Activated CD8-positive, alpha-beta T cell treated with anti-CD3 and anti-CD28 coated beads for 36 hours (primary cell): Measurements from ENCODE around the gene IFNAR2. TPM values are rescaled to one million over a fixed set of nuclear protein-coding genes. Genes with fewer than 3 reads are reported as not detected.

Source experiments
- ATAC-seq: fragments of 200-7000 bp; cut with Tn5 transposase; one replicate; pipeline ENCODE4 v1.10.0; 2021; ENCODE audit warnings: mild to moderate bottlenecking, moderate library complexity
- CTCF ChIA-PET: fragments of 350-600 bp; sonication (Branson Sonifier 250); formaldehyde crosslinking; loops from one replicate; lab custom pipeline; 2021; ENCODE audit warnings: antibody characterized with exemption; lab: Charles Lee
- POLR2A ChIA-PET: fragments of 350-600 bp; sonication (Branson Sonifier 250); formaldehyde crosslinking; loops from one replicate; lab custom pipeline; 2021; ENCODE audit warnings: antibody characterized with exemption; lab: Charles Lee
- DNase-seq: peaks from one replicate; pipeline ENCODE4 v3.0.0-alpha.2; 2020
- H3K27ac Mint-ChIP-seq: one replicate; pipeline ENCODE4 v1.8.0; 2021; ENCODE audit warnings: mild to moderate bottlenecking, mixed read lengths
- H3K27me3 Mint-ChIP-seq: one replicate; pipeline ENCODE4 v1.8.0; 2021; ENCODE audit warnings: mixed read lengths
- H3K36me3 Mint-ChIP-seq: one replicate; pipeline ENCODE4 v1.8.0; 2021; ENCODE audit warnings: low read depth, mixed read lengths
- H3K4me1 Mint-ChIP-seq: one replicate; pipeline ENCODE4 v1.8.0; 2021; ENCODE audit warnings: low read depth, mixed read lengths
- H3K4me3 Mint-ChIP-seq: one replicate; pipeline ENCODE4 v1.8.0; 2021; ENCODE audit warnings: mild to moderate bottlenecking, moderate library complexity, mixed read lengths
- H3K9me3 Mint-ChIP-seq: one replicate; pipeline ENCODE4 v1.8.0; 2021; ENCODE audit warnings: mixed read lengths
- CTCF ChIP-seq: fragments of 200-600 bp; IDR thresholded peaks from one replicate; pipeline ENCODE4 v1.8.0; 2022; ENCODE audit warnings: antibody characterized with exemption, mild to moderate bottlenecking
- intact Hi-C: fragments of 100-400 bp; cut with micrococcal nuclease; formaldehyde crosslinking; loops from one replicate; pipeline ENCODE4 v1.10.0; 2022
- total RNA-seq, 2 experiments: library from RNA; stranded (reverse); gene quantifications; one replicate each; pipeline ENCODE4 v1.2.3, GENCODE V29; 2021

Gene IFNAR2
- total RNA-seq, 2 experiments from 2014 or later, result 34.3 to 38.6 TPM

- Mint-ChIP-seq H3K36me3 (no peaks in the 10 kb centered on the region), H3K9me3 (no peaks in the 10 kb centered on the region), H3K4me3 (no peak overlapping the region), H3K27me3 (no peaks in the 10 kb centered on the region), H3K4me1 (peaks cover 36% of the 10 kb centered on the region), H3K27ac (no peak overlapping the region)
- ChIA-PET CTCF (interaction anchor here (0.6 to 1.6 kb wide), 26 partner anchors 15 to 250 kb away, joined by 3 to 24 read pairs (median 4); partner anchors contain the start of genes IFNAR1, IFNGR2 and IL10RB), POLR2A (no interaction called here)
- ATAC-seq (peak; percentile 86), DNase-seq (peak; percentile 91)
- TF ChIP-seq CTCF, result peak; percentile 81
- intact Hi-C loops, result loop anchor here (2.0 to 5.0 kb wide), 3 partner anchors 163 to 367 kb away; no protein-coding TSS in a partner anchor
Observed at GRCh38 chr21:33199516-33200217, 30.1 kb upstream of the IFNAR2 start.

- H3K9me3 Mint-ChIP-seq, result no peaks in the 10 kb centered on the region
- no peak overlapping the region for H3K27ac Mint-ChIP-seq
- H3K27me3 Mint-ChIP-seq, result no peaks in the 10 kb centered on the region
- POLR2A ChIA-PET, result no interaction called here
- H3K4me1 Mint-ChIP-seq, result peaks cover 47% of the 10 kb centered on the region
- no peak for ATAC-seq
- no peak overlapping the region for H3K4me3 Mint-ChIP-seq
- no peak for DNase-seq
- no peaks in the 10 kb centered on the region for H3K36me3 Mint-ChIP-seq
- no peak for TF ChIP-seq CTCF
- CTCF ChIA-PET, result interaction anchor here (0.6 to 1.7 kb wide), 2 partner anchors 159 to 233 kb away, joined by 3 to 4 read pairs; no protein-coding TSS in a partner anchor
- intact Hi-C loops, result loop anchor here (2.0 to 5.0 kb wide), 2 partner anchors 160 to 243 kb away; no protein-coding TSS in a partner anchor
Observed at GRCh38 chr21:33201956-33202355, 27.8 kb upstream of the IFNAR2 start.

GRCh38 chr21:33202464-33203363 is 27.0 kb upstream of the IFNAR2 start:
- peak; percentile 45 for DNase-seq
- intact Hi-C loops, result loop anchor here (5.0 kb wide), 1 partner anchor 160 kb away; no protein-coding TSS in a partner anchor
- POLR2A ChIA-PET, result interaction anchor here (1.5 kb wide), 1 partner anchor 10 kb away, joined by 3 read pairs; no protein-coding TSS in a partner anchor
- no peaks in the 10 kb centered on the region for H3K9me3 Mint-ChIP-seq
- TF ChIP-seq CTCF, result no peak
- peak; percentile 26 for ATAC-seq
- no peak overlapping the region for H3K4me3 Mint-ChIP-seq
- H3K27me3 Mint-ChIP-seq, result no peaks in the 10 kb centered on the region
- no peak overlapping the region for H3K27ac Mint-ChIP-seq
- CTCF ChIA-PET, result interaction anchor here (0.6 to 1.7 kb wide), 6 partner anchors 11 to 243 kb away, joined by 3 to 5 read pairs (median 4); no protein-coding TSS in a partner anchor
- H3K36me3 Mint-ChIP-seq, result no peaks in the 10 kb centered on the region
- peaks cover 51% of the 10 kb centered on the region for H3K4me1 Mint-ChIP-seq

GRCh38 chr21:33203371-33203724 is 26.4 kb upstream of the IFNAR2 start:
- H3K27ac Mint-ChIP-seq, result no peak overlapping the region
- no peak overlapping the region for H3K4me3 Mint-ChIP-seq
- TF ChIP-seq CTCF, result no peak
- ATAC-seq (no peak), DNase-seq (no peak)
- ChIA-PET POLR2A (interaction anchor here (1.1 to 1.5 kb wide), 2 partner anchors 9 to 27 kb away, joined by 3 read pairs; partner anchors contain the start of gene IFNAR2), CTCF (interaction anchor here (0.9 to 1.5 kb wide), 6 partner anchors 10 to 242 kb away, joined by 3 to 5 read pairs (median 3); no protein-coding TSS in a partner anchor)
- H3K4me1 Mint-ChIP-seq, result peaks cover 54% of the 10 kb centered on the region
- intact Hi-C loops, result loop anchor here (5.0 kb wide), 1 partner anchor 159 kb away; no protein-coding TSS in a partner anchor
- no peaks in the 10 kb centered on the region for H3K9me3 Mint-ChIP-seq
- H3K36me3 Mint-ChIP-seq, result no peaks in the 10 kb centered on the region
- H3K27me3 Mint-ChIP-seq, result no peaks in the 10 kb centered on the region
